ENCODE measurements around the gene AMDHD2. TPM values are rescaled to one million over a fixed set of nuclear protein-coding genes. Genes with fewer than 3 reads are reported as not detected.
A peak's percentile ranks its signal among the peaks of the same experiment; 100 is the strongest.

Gene AMDHD2
- total and polyA plus RNA-seq, 2 of the 13 experiments (the other 11 are each of a cell fraction or from before 2014, with no cell fraction given) = 33.5 to 39.1 TPM

GRCh38 chr16:2532494-2533141 lies 12.4 kb downstream of the AMDHD2 start (continued):
- TF ChIP-seq ZNF83 (CRISPR knock-in tag; IDR thresholded peaks at IDR 0.05; ENCODE audit: borderline replicate concordance) (no peak), CSRNP1 (CRISPR knock-in tag; IDR thresholded peaks at IDR 0.05) (no peak), MTA1 (CRISPR knock-in tag; IDR thresholded peaks at IDR 0.05; ENCODE audit: borderline replicate concordance) (no peak), CENPBD1 (CRISPR knock-in tag; IDR thresholded peaks at IDR 0.05; ENCODE audit: borderline replicate concordance, low read depth) (no peak), ZBTB20 (CRISPR knock-in tag; IDR thresholded peaks at IDR 0.05; ENCODE audit: borderline replicate concordance, low read depth) (peak; percentile 69; the same call in 1 of the 2 replicates), ZNF333 (CRISPR knock-in tag; IDR thresholded peaks at IDR 0.05; ENCODE audit: borderline replicate concordance) (no peak), CEBPB (IDR thresholded peaks at IDR 0.05; ENCODE audit: borderline replicate concordance, low read depth, low read length) (no peak), ZNF432 (CRISPR knock-in tag; IDR thresholded peaks at IDR 0.05; ENCODE audit: borderline replicate concordance) (no peak), ZNF34 (CRISPR knock-in tag; IDR thresholded peaks at IDR 0.05; ENCODE audit: borderline replicate concordance) (no peak), MAFF (IDR thresholded peaks at IDR 0.05; ENCODE audit: low read depth, low read length) (no peak), ZSCAN22 (CRISPR knock-in tag; IDR thresholded peaks at IDR 0.05) (no peak), ZNF543 (CRISPR knock-in tag; IDR thresholded peaks at IDR 0.05) (no peak), AGO2 (optimal IDR thresholded peaks at IDR 0.05; ENCODE audit: low read depth, low read length) (peak; percentile 82), ZSCAN29 (CRISPR knock-in tag; conservative IDR thresholded peaks at IDR 0.05) (no peak)
